Measurements from ENCODE around the gene NPTXR.

NPTXR gene

GRCh38 chr22:38850941-38851849 lies 7.4 kb upstream of the NPTXR start:
- no peak for DNase-seq

- DNase-seq, result no peak
These were observed 6.6 kb upstream of the NPTXR start for GRCh38 chr22:38850399-38850798.

- no peak for DNase-seq
These were observed 6.0 kb upstream of the NPTXR start for GRCh38 chr22:38849811-38850210.

- no peak for DNase-seq
These were observed 2.6 kb upstream of the NPTXR start for GRCh38 chr22:38846412-38846811.

- DNase-seq, result no peak
These were observed 1.3 kb upstream of the NPTXR start for GRCh38 chr22:38845004-38845740.

GRCh38 chr22:38844315-38845003 lies 631 bp upstream of the NPTXR start:
- DNase-seq, result no peak

- DNase-seq, result peak; percentile 21 to 23
These were observed 599 bp downstream of the NPTXR start for GRCh38 chr22:38843201-38843656.

- no peak for DNase-seq
These were observed 1.2 kb downstream of the NPTXR start for GRCh38 chr22:38842512-38843200.

GRCh38 chr22:38841635-38842034 lies 2.2 kb downstream of the NPTXR start:
- no peak for DNase-seq

- no peak for DNase-seq
These were observed 2.6 kb downstream of the NPTXR start for GRCh38 chr22:38841211-38841610.

- DNase-seq, result no peak
These were observed 3.7 kb downstream of the NPTXR start for GRCh38 chr22:38840129-38840528.

GRCh38 chr22:38839686-38840085 lies 4.1 kb downstream of the NPTXR start:
- DNase-seq, result no peak

GRCh38 chr22:38837414-38837928 lies 6.4 kb downstream of the NPTXR start:
- DNase-seq, result no peak

- no peak for DNase-seq
These were observed 7.9 kb downstream of the NPTXR start for GRCh38 chr22:38835888-38836301.

- DNase-seq, result no peak
These were observed 8.8 kb downstream of the NPTXR start for GRCh38 chr22:38834991-38835390.

GRCh38 chr22:38834215-38834953 lies 9.4 kb downstream of the NPTXR start:
- DNase-seq, result no peak

GRCh38 chr22:38833061-38833460 lies 10.8 kb downstream of the NPTXR start:
- DNase-seq, result no peak

GRCh38 chr22:38832005-38832978 lies 11.5 kb downstream of the NPTXR start:
- DNase-seq, result no peak

- DNase-seq, result no peak
These were observed 12.5 kb downstream of the NPTXR start for GRCh38 chr22:38831166-38831945.

- DNase-seq, result no peak
These were observed 13.1 kb downstream of the NPTXR start for GRCh38 chr22:38830845-38831108.

Measured in activated CD4-positive, alpha-beta T cell treated with anti-CD3 and anti-CD28 coated beads, Interleukin-2, amount 50 U/mL, for 4 hours (primary cell).